ENCODE measurements around the gene RPN1. TPM values are rescaled to one million over a fixed set of nuclear protein-coding genes. Genes with fewer than 3 reads are reported as not detected.

Gene RPN1
- total RNA-seq, 1 donor from 2014 or later: 506 TPM

DNA sequence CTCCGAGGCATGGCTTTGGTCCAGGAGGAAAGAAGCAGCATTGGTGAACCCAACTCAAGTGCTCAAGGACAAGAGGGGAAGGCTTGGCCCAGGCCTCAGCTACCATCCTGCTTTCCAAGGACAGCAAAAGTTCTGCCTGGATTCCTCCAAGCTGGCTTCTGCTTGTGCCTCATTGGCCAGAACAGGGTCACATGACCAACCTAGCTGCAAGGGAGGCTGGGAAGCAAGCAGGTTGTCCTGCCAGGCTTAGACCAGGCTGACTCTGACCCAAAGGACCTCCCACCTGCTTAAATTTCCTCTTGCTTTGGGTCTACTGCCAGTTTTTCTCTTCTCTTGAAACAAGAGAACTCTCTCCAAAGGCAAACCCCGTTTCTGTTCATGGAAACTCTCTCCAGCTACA is 70.7 kb downstream of the RPN1 start:
- TF ChIP-seq, protein P1, sequence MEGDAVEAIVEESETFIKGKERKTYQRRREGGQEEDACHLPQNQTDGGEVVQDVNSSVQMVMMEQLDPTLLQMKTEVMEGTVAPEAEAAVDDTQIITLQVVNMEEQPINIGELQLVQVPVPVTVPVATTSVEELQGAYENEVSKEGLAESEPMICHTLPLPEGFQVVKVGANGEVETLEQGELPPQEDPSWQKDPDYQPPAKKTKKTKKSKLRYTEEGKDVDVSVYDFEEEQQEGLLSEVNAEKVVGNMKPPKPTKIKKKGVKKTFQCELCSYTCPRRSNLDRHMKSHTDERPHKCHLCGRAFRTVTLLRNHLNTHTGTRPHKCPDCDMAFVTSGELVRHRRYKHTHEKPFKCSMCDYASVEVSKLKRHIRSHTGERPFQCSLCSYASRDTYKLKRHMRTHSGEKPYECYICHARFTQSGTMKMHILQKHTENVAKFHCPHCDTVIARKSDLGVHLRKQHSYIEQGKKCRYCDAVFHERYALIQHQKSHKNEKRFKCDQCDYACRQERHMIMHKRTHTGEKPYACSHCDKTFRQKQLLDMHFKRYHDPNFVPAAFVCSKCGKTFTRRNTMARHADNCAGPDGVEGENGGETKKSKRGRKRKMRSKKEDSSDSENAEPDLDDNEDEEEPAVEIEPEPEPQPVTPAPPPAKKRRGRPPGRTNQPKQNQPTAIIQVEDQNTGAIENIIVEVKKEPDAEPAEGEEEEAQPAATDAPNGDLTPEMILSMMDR (IDR thresholded peaks at IDR 0.05; ENCODE audit: insufficient read depth, low read length, severe bottlenecking): no peak
- DNase-seq (ENCODE audit: low read depth) (no peak), FAIRE-seq (no peak)
- no peak overlapping the region for H3K4me3 ChIP-seq (ENCODE audit: low read depth, low read length)
- no peaks in the 10 kb centered on the region for H3K27me3 ChIP-seq (ENCODE audit: control insufficient read depth, insufficient read depth, low read length)
- H3K36me3 ChIP-seq (ENCODE audit: control insufficient read depth, insufficient read depth, low read length): no peaks in the 10 kb centered on the region

DNA sequence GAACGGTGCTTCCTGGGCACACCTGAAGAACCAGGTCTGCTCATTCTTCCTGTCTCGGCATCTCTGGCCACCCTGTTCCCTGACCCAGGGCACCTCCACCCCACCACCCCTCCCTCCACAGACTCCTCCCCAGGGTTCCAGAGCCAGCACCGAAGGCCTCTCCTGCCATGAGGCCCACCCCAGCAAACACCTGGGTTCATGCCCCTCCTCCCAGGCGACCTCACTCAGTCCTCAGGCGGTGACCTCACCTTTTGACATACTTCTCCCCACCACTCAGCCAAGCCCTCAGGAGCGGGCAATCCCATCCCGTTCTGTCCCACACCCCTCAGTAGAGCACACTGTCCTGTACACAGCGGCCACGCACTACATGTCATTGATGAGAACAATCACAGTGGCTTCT is 72.3 kb downstream of the RPN1 start:
- DNase-seq (ENCODE audit: low read depth) (no peak), FAIRE-seq (no peak)
- Histone ChIP-seq H3K4me3 (ENCODE audit: low read depth, low read length) (no peak overlapping the region), H3K27me3 (ENCODE audit: control insufficient read depth, insufficient read depth, low read length) (peaks cover under 1% of the 10 kb centered on the region), H3K36me3 (ENCODE audit: control insufficient read depth, insufficient read depth, low read length) (no peaks in the 10 kb centered on the region)
- TF ChIP-seq, protein P1 (IDR thresholded peaks at IDR 0.05; ENCODE audit: insufficient read depth, low read length, severe bottlenecking): no peak

DNA sequence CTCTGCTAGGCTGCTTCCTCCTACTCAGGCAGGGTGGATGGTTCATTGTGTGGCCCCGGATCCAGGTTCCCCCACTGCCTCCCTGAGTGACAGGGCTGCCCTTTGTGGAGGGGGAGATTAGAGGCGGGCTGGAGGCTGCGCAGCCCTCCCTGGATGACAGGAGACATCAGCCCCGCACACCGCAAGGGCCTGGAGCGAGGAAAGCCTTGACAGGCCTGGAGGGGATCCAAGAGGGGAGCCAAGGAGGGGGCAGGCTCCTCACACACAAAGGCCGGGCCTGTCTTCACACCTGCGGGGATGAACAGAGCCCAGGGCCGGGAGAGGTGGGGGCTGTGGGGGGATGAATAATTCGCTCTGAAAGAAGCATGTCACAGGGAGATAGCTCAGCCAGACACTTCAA is 72.9 kb downstream of the RPN1 start:
- peaks cover 2% of the 10 kb centered on the region for H3K27me3 ChIP-seq (ENCODE audit: control insufficient read depth, insufficient read depth, low read length)
- FAIRE-seq: no peak

DNA sequence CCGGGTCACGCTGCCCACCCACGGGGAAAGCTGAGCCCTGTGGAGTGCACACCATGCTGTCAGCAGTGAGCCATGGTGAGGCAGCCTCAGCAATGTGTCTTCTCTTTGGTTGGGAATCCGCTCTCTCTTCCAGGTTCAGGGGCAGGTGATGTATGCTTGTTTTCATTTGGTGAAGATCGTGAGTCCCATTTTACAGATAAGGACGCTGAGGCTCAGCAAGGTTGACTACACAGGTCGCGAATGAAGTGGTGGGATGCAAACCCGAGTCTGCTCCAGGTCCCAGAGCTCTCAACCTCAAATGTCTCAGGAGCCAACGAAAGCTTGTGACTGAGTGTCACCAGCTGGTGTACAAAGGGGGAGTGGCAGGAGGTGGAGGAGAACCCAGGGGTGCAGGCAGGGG is 74.3 kb downstream of the RPN1 start:
- H3K27me3 ChIP-seq (ENCODE audit: control insufficient read depth, insufficient read depth, low read length): peaks cover 2% of the 10 kb centered on the region
- H3K36me3 ChIP-seq (ENCODE audit: control insufficient read depth, insufficient read depth, low read length): no peaks in the 10 kb centered on the region
- FAIRE-seq (peak; percentile 55), DNase-seq (ENCODE audit: low read depth) (no peak)
- TF ChIP-seq, protein P1 (IDR thresholded peaks at IDR 0.05; ENCODE audit: insufficient read depth, low read length, severe bottlenecking): no peak
- H3K4me3 ChIP-seq (ENCODE audit: low read depth, low read length): no peak overlapping the region

More for the DNA sequence above, 72.9 kb downstream of the RPN1 start:
- DNase-seq (ENCODE audit: low read depth): no peak
- H3K4me3 ChIP-seq (ENCODE audit: low read depth, low read length): no peak overlapping the region
- TF ChIP-seq, protein P1 (IDR thresholded peaks at IDR 0.05; ENCODE audit: insufficient read depth, low read length, severe bottlenecking): no peak
- H3K36me3 ChIP-seq (ENCODE audit: control insufficient read depth, insufficient read depth, low read length): no peaks in the 10 kb centered on the region

DNA sequence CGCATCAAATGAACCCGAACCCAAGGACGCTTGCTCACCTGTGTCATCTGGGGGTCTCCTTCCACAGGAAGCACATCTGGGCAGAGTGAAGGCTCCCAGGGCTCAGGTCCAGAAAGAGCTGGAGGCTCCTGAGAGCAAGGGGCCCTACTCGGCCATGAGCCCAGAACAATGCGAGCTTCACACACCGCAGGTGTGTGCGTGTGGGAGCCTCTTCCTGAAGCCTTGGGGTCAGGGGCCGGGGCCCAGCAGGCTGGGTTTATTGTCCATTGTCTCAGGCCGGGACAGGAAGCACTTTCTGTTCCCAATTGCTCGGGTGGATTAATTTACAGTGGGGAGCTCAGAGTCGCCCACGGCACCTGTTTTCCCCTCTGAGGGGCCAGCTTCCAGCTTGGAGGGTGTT is 74.8 kb downstream of the RPN1 start:
- H3K36me3 ChIP-seq (ENCODE audit: control insufficient read depth, insufficient read depth, low read length): no peaks in the 10 kb centered on the region
- H3K4me3 ChIP-seq (ENCODE audit: low read depth, low read length): no peak overlapping the region
- H3K27me3 ChIP-seq (ENCODE audit: control insufficient read depth, insufficient read depth, low read length): peaks cover 2% of the 10 kb centered on the region
- DNase-seq (ENCODE audit: low read depth) (no peak), FAIRE-seq (no peak)
- TF ChIP-seq, protein P1 (IDR thresholded peaks at IDR 0.05; ENCODE audit: insufficient read depth, low read length, severe bottlenecking): no peak

DNA sequence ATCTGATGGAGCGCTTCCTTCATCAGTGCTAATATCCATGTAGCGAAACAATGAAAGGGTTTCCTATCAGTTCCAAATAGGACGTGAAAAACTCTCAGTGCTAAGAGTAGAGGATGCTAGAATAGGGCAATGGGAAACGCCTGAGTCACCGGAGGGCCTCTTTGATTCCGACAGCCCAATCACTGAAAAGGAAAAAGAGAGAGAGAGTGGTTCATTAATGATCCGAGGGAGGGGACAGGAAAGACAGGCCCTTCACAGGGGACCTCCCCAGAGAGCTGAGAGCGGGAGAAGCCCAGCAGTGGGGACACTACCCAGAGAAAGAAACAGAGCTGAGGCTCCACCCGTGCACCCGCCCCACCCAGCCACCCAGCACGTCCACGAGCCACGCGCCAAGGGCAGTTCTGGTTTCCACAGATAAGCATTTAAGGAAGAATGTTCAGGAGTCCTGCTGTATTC is 76.9 kb downstream of the RPN1 start:
- DNase-seq (ENCODE audit: low read depth) (no peak), FAIRE-seq (no peak)
- Histone ChIP-seq H3K36me3 (ENCODE audit: control insufficient read depth, insufficient read depth, low read length) (no peaks in the 10 kb centered on the region), H3K4me3 (ENCODE audit: low read depth, low read length) (no peak overlapping the region), H3K27me3 (ENCODE audit: control insufficient read depth, insufficient read depth, low read length) (peaks cover 2% of the 10 kb centered on the region)
- TF ChIP-seq, protein P1 (IDR thresholded peaks at IDR 0.05; ENCODE audit: insufficient read depth, low read length, severe bottlenecking): no peak
